ENCODE measurements around the gene FAR2.

- no peak for TF ChIP-seq EZH2 (IDR thresholded peaks at IDR 0.05; ENCODE audit: insufficient read depth, poor library complexity, severe bottlenecking)
- no peak for TF ChIP-seq EZH2phosphoT487 (IDR thresholded peaks at IDR 0.05; ENCODE audit: insufficient read depth, low read depth)
These were observed 44.6 kb upstream of the FAR2 start for GRCh38 chr12:29104516-29104915.
